Lung microvascular endothelial cell (primary cell): Measurements from ENCODE around the gene PSMD3. TPM values are rescaled to one million over a fixed set of nuclear protein-coding genes. Genes with fewer than 3 reads are reported as not detected.

ENCODE experiments used
- DNase-seq, 2 donors: peaks; one replicate each; pipeline versions ENCODE4 v3.0.0 to v3.0.0-alpha.2; 2010; ENCODE audit warnings: low read depth in 2 of 2
- total RNA-seq: library from RNA; depleted of rRNA; stranded (reverse); fragments of >200 nt; gene quantifications from 2 replicates; pipeline ENCODE4 v1.2.1, GENCODE V29; 2014

PSMD3 gene
- total RNA-seq, 1 donor from 2014 or later, result 66.5 TPM

- no peak for DNase-seq
Observed at GRCh38 chr17:39960524-39961041, 20.0 kb upstream of the PSMD3 start.

DNA sequence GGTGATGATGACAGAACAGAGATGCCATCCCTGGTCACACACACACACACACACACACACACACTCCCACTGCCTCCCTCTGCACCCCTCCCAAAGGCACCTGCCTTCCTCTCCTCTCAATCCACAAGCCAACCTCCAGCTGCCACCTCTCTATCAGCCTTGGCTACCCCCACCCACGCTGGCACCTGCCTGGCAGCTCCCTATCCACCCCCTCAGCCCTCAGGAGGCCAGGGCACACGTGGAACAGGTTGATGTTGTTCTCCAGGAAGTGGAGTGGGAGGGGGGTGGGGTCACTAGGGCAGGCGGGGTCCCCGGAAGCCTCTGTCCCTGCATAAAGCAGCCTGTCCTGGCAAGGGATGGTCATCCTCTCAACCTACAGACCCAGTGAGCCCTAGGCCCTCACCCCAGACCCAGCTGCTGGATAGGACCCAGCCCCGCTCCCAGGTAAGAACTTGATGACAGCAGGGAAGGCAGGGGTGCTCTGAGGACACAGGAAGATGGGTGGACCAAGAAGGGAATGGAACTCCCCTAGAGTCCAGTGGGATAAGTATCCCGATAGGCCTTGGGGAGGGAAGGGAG is 17.9 kb upstream of the PSMD3 start, which contains the start of gene GSDMA:
TSS of gene GSDMA (plus strand) at position 363 of the 579 bp plus-strand sequence. CDS start 2,684 bp downstream, outside the sequence.
- DNase-seq, result no peak

DNA sequence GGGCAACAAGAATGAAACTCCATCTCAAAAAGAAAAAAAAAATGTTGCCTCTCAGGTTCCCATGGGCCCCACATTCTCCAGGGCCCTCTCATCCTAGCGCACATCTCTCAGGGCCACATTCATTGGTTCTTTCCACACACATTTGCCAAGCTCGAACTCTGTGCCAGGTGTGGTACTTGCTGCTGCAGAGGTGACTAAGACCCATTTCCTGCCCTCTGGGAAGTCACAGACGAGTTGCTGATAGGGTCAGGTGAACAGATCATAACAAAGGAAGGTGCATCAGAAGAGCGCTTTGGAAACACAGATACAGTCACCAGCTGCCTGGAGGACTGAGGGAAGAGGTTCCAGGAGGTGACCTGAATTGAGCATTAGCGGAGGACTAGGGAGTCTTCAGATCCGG is 16.8 kb upstream of the PSMD3 start:
- peak in 1 of 2 donors; percentile 20 for DNase-seq

DNA sequence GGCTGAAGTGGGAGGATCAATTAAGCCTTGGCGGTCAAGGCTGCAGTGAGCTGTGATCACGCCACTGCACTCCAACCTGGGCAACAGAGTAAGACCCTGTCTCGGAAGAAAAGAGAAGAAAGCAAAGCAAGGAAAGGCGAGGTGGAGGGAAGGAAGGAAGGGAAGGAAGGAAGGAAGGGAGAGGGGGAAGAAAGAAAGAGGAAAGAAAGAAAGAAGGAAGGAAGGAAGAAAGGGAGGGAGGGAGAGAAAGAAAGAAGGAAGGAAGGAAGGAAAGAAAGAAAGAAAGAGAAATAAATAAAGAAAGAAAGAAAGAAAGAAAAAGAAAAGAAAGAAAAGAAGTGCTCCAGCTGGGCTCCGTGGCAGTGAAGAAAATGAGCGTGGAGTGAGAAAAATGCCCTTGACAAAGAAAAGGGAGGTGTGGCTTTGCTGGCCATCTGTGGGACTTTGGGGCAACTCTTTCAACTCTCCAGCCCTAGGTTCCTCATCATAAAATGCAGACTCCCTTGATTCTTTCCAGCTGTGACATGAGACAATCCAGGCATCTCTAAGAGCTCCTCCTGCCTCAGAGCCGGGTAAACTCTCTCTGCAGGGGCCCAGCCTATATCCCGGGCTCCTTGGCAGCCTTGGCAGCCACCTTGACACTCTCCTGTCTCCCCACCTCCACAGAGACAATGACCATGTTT is 15.4 kb upstream of the PSMD3 start:
- DNase-seq, result no peak

DNA sequence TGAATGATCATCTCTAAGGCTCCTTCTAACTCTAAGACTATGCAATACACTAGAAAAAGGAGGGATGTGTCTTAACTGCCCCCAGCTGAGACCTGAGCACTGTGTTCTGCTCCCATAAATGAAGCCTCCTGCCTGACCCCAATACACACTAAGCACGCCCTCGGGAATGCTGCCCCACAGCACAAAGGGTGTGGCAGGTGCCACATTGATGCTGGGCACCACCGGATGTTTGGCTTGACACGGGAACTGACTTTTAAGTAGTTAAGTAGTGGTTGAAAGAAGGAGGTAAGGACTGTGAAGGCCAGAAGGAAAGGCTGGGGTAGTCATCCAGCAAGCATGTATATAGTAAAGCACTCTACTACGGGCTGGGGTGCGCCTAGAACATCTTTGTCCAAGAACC is 13.8 kb upstream of the PSMD3 start:
- DNase-seq, result no peak

- no peak for DNase-seq
Observed at GRCh38 chr17:39968761-39969160, 11.8 kb upstream of the PSMD3 start.

GRCh38 chr17:39969375-39969774 is 11.2 kb upstream of the PSMD3 start:
- no peak for DNase-seq

DNA sequence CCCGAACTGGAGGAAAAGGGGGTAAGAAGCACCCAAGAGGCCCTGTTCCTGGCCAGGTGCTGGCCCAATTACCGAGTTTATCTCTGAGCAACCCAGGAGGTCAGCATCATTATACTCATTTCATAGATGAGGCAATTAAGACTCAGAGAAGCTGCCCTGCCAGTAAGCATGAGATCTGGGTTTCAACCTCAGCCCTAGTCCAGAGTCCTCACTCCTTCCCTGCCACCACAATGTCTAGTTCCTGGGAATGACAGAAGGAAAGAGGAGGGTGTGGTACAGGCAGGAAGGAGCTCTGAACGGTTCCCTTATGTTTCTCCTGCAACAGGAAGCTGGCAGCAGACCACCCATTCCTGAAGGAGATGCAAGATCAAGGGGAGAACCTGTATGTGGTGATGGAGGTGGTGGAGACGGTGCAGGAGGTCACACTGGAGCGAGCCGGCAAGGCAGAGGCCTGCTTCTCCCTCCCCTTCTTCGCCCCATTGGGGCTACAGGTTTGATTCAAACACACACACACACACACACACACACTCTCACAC is 10.4 kb upstream of the PSMD3 start:
- no peak for DNase-seq

- DNase-seq, result no peak
Observed at GRCh38 chr17:39971076-39971603, 9.5 kb upstream of the PSMD3 start.

GRCh38 chr17:39972271-39972670 is 8.3 kb upstream of the PSMD3 start:
- no peak for DNase-seq

GRCh38 chr17:39973496-39973895 is 7.1 kb upstream of the PSMD3 start:
- no peak for DNase-seq

- no peak for DNase-seq
Observed at GRCh38 chr17:39974433-39974832, 6.2 kb upstream of the PSMD3 start.

DNA sequence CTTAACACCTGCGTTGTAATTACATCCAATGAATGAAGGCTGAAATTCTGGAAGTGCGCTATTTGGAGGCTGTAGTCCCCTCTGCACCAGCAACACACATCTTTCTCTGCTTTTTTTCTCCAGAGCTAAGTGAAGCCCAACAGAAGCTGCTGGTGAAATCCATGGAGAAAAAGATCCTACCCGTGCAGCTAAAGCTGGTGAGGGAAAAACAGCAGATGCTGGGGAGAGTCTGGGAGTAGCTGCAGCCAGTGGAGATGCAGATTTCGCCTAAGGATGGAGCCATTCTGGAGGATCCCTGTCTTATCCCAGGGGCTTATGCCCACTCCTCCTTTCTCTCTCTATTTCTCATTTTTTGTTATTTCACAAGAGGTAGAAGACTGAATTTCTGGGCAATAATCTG is 4.8 kb upstream of the PSMD3 start:
- DNase-seq, result no peak

GRCh38 chr17:39979016-39979670 is 1.5 kb upstream of the PSMD3 start:
- DNase-seq, result no peak

- peak in 1 of 2 donors; percentile 30 for DNase-seq
Observed at GRCh38 chr17:39979893-39980350, 685 bp upstream of the PSMD3 start.

DNA sequence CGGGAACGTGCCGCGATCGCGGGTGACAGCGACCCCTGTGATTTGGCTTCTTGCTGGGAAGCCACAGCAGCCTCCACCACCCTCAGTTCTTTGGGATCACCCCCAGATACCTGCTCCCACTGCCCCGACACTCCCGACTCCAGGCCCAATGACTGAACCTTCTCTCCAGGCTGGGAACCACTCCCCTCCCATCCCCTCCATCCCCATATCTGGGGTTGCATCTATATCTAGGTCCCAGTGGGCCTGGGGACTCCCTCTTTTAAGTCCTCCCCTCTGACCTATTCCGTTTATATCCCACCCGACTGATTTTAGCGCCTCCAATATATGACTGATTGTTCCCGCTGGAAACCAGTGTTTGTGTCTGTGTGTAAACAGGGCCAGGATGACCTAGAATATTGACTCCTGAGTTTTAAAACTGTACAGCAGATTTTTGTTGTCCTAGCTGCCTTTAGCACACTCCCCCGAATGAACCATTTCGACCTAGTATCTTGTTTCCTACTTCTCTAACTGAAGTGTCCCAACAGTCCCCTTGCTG is 667 bp downstream of the PSMD3 start:
- peak in 1 of 2 donors; percentile 39 for DNase-seq

DNA sequence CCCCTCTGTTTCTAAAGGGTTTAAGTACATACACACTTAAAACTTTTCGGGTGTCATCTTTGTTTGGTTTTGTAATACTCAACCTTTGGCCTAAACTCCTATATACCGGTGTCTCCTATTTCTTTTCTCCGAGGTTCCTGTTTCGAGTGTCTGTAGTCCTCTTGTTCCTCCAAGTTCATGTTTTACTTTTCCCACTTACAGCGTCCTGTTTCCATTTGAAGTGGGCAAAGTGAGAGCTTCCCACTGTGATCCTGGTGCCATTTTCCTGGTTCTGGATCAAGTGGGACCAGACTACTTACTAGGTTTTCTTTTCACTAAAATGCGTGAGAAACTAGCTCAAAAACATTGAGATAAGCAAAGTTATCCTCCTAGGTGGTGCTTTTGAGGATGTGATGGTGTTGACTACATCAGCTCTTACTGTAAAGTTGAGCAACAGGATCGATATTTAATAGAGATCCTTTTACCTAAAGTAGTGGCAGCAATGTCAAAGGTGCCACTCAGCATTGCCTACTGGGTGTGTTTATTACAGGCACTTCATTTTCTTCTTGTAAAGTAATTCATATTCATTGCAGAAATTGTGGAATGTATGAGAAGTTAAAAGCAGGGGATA is 1.3 kb downstream of the PSMD3 start:
- no peak for DNase-seq

DNA sequence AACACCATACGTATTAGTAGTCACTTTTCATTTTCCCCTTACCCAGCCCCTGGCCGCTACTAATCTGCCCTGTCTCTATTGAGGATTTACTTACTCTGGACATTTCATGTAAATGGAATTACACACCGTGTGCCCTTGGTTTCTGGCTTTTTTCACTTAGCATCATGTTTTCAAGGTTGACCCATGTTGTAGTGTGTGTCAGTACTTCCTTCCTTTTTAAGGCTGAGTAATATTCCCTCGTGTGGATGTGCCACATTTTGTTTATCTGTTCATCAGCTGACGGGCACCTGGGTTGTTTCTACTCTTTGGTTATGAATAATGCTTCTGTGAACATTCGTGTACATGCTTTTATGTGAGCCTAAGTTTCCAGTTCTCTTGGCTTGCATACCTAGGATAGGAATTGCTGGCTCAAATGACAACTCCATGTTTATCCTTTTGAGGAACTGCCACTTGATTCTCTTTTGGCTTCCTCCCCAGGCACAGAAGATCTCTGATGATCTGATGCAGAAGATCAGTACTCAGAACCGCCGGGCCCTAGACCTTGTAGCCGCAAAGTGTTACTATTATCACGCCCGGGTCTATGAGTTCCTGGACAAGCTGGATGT is 7.7 kb downstream of the PSMD3 start:
- DNase-seq, result peak in 1 of 2 donors; percentile 47

DNA sequence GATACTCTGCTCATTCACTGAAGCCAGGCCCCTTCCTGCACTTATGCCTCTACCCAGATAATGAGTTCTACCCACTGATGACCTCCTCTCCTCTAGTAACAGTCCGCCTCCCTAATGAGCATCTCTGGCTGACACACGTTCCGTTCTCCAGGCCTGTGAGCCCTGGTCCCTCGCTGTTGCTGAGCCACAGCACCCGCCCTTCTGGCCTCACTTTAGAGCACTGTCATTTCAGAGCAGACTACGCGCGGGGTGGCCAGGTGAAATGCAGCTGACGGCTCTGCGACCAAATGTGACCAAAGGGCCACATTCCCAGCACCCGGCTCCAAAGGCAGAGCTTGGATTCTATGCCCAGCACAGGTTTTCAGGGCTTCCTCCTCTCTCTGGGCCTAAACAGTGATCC is 13.8 kb downstream of the PSMD3 start:
- no peak for DNase-seq

DNA sequence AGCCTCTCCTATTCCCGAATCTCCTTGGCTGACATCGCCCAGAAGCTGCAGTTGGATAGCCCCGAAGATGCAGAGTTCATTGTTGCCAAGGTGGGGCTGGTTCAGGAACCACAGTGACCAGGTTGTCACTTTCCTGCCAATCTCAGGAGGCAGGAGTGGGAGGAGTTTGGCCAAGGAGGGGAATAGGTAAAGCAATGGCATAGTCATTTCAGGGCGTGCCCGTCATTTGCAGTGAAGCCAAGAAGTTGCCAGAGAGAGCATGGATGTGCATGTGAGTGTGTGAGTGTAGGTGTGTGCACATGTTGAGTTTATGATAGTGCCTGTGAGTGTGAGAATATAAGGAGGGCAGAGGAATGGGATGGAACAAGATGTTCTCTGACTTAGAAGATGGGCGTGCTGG is 14.8 kb downstream of the PSMD3 start:
- no peak for DNase-seq

DNA sequence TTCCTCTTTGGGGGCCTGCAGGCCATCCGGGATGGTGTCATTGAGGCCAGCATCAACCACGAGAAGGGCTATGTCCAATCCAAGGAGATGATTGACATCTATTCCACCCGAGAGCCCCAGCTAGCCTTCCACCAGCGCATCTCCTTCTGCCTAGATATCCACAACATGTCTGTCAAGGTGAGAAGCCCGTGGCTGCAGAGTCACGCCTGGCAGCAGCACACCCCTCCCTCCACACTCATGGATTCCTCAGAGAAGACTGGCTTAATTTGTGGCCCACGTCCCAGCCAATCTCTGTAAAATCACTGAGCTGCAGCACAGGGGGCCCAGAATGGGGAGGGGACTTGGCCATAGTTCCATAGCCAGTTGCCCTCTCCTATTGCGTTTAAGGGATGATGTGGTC is 15.6 kb downstream of the PSMD3 start:
- DNase-seq, result no peak
